Progenitor cell of endocrine pancreas (in vitro differentiated cells): ENCODE results near the gene MSMP. TPM values are rescaled to one million over a fixed set of nuclear protein-coding genes. Genes with fewer than 3 reads are reported as not detected.
A peak's percentile ranks its signal among the peaks of the same experiment; 100 is the strongest.

Experiments
- DNase-seq: peaks from one replicate; pipeline ENCODE4 v3.0.0; 2021; ENCODE audit warnings: low spot score; ENCODE audit not compliant: unreplicated experiment
- H3K27ac Mint-ChIP-seq: 2 replicates; pipeline ENCODE4 v1.8.0; 2021; ENCODE audit warnings: mild to moderate bottlenecking, moderate library complexity, mixed read lengths
- H3K27me3 Mint-ChIP-seq: 2 replicates; pipeline ENCODE4 v1.8.0; 2021; ENCODE audit warnings: mixed read lengths
- H3K36me3 Mint-ChIP-seq: 2 replicates; pipeline ENCODE4 v1.8.0; 2022; ENCODE audit warnings: mixed read lengths; ENCODE audit not compliant: insufficient read depth
- H3K4me1 Mint-ChIP-seq: 2 replicates; pipeline ENCODE4 v1.8.0; 2021; ENCODE audit warnings: low read depth, mixed read lengths
- H3K4me3 Mint-ChIP-seq: 2 replicates; pipeline ENCODE4 v1.8.0; 2021; ENCODE audit warnings: low read depth, mild to moderate bottlenecking, moderate library complexity, mixed read lengths
- H3K9me3 Mint-ChIP-seq: 2 replicates; pipeline ENCODE4 v1.8.0; 2021; ENCODE audit warnings: low read depth, mixed read lengths
- total RNA-seq: library from RNA; stranded (reverse); gene quantifications from 2 replicates; pipeline ENCODE4 v1.2.1, GENCODE V29; 2021
- TF ChIP-seq, protein P1 (sequence below): fragments of 200-600 bp; sonication (generic); IDR thresholded peaks from one replicate; pipeline ENCODE4 v1.5.0; 2021; ENCODE audit warnings: antibody characterized with exemption, mild to moderate bottlenecking; ENCODE audit not compliant: unreplicated experiment

The MSMP gene
- total RNA-seq, 1 donor from 2014 or later: not detected

DNA sequence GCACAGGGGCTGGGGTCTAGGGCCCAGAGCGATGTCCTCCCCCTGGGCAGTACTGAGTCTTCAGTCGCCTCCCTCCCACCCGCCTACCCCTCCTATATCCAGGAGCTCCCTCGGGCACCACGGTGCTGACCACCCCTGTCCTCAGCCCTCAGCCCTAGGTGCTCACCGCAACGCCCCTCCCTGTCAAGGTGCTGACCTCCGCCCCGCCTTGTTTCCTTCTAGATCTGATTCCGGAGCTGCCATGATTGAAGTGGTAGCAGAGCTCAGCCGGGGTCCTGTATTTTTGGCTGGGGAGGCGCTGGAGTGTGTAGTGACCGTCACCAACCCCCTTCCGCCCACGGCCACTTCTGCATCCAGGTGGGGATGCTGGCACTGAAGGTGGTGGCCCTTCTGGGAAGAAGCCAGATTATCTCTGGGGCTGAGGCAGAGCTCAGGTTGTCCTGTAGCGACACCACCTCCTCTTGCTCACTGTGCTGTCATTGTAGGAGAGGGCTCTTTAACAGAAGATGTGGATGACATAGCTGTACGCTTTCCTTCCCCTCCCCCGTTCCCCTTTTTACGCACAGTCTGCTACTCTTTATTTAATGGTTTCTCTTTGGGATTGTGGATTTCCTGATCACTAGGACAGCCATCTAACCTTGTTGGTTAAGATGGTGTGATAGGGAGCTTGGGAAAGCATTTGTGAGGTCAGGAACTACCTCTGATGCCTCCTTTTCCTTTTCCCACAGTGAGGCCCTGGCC lies 4.4 kb downstream of the MSMP start:
- TF ChIP-seq, protein P1, sequence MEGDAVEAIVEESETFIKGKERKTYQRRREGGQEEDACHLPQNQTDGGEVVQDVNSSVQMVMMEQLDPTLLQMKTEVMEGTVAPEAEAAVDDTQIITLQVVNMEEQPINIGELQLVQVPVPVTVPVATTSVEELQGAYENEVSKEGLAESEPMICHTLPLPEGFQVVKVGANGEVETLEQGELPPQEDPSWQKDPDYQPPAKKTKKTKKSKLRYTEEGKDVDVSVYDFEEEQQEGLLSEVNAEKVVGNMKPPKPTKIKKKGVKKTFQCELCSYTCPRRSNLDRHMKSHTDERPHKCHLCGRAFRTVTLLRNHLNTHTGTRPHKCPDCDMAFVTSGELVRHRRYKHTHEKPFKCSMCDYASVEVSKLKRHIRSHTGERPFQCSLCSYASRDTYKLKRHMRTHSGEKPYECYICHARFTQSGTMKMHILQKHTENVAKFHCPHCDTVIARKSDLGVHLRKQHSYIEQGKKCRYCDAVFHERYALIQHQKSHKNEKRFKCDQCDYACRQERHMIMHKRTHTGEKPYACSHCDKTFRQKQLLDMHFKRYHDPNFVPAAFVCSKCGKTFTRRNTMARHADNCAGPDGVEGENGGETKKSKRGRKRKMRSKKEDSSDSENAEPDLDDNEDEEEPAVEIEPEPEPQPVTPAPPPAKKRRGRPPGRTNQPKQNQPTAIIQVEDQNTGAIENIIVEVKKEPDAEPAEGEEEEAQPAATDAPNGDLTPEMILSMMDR: no peak
- peaks cover 18% of the 10 kb centered on the region for H3K36me3 Mint-ChIP-seq
- no peaks in the 10 kb centered on the region for H3K27me3 Mint-ChIP-seq
- peak overlapping the region; percentile 94 for H3K27ac Mint-ChIP-seq
- peak overlapping the region; percentile 93 for H3K4me3 Mint-ChIP-seq
- no peaks in the 10 kb centered on the region for H3K9me3 Mint-ChIP-seq
- H3K4me1 Mint-ChIP-seq: peaks cover 32% of the 10 kb centered on the region
- no peak for DNase-seq

DNA sequence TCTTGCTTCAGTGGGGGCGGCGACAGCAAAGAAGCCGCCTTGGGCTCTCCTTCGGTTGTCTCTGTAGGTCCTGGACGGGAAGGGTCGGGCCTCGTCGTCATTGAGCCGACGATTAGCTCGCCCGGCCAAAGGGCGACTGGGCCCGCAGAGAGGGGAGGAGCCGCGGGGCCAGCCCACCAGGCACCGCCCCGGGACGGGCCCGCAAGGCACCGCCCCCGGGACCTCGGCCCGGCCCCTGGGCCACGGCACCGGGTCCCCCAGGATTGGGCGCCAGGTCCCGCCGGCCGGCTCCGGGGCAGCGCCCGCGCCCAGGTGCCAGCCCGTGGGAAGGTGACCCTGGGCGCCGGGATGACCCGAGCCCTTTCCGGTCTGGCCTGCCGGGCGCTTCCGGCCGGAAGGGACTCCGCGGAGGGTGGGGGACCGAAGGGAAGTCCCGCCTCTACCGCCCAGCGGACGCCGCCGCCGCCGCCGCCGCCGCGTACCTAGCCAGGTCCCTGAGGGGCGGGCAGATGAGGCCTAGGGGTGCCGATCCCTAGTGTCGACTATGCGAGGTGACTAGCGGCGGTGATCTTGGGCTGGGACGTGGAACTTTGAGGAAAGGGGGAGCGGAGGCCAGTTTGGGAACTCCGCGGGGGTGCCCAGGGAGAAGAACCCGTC lies 5.1 kb downstream of the MSMP start, which contains the start of the genes GBA2 and RGP1:
Gene GBA2 (minus strand): TSS at position 371 of the 657 bp plus-strand sequence. CDS start 524 bp downstream, outside the sequence.
Gene RGP1 (plus strand): TSS at position 430 of the 657 bp plus-strand sequence. CDS start 469 bp downstream, outside the sequence.
- peak within 1 kb of the TSS; percentile 93 for H3K4me3 Mint-ChIP-seq

DNA sequence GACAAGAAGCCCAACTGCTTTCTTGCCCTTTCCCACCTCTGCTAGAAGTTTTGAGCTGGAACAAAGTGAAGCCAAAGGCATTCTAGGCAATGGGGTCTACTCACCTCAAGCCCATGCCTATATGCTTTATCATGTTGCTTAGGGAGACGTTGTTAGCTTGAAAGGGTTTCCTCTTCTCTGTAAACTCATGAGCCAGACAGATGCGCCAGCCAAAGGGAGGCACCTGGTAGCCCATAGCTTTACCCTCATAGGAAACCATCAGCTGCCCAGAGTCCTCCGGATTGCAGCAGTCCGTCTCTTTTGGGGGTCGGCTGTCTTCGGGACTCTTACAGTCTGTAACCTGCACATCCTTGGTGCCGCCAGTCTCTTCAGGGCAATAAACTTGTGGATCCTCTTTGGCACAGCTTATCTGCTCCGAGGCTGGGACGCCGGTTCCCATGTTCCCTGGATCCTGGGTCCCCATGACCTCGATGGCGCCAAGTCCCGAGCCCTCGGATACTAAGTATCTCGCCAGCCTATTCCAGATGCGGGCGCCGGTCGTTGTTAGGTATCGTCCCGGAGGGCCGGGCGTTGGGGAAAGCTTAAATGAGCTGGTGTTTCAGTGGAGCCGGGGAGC lies 5.7 kb downstream of the MSMP start:
- Mint-ChIP-seq H3K4me1 (peaks cover 32% of the 10 kb centered on the region), H3K4me3 (peak overlapping the region; percentile 90), H3K9me3 (no peaks in the 10 kb centered on the region), H3K36me3 (peaks cover 19% of the 10 kb centered on the region), H3K27ac (peak overlapping the region; percentile 75), H3K27me3 (no peaks in the 10 kb centered on the region)
- TF ChIP-seq, protein P1: no peak
- DNase-seq: no peak

More for the DNA sequence above, 5.1 kb downstream of the MSMP start, which contains the start of the genes GBA2 and RGP1:
- Mint-ChIP-seq H3K36me3 (peaks cover 21% of the 10 kb centered on the region), H3K9me3 (no peaks in the 10 kb centered on the region), H3K27ac (peak within 1 kb of the TSS; percentile 94), H3K4me1 (peaks cover 32% of the 10 kb centered on the region), H3K27me3 (no peaks in the 10 kb centered on the region)
- DNase-seq: peak; percentile 68
- TF ChIP-seq, protein P1: no peak

DNA sequence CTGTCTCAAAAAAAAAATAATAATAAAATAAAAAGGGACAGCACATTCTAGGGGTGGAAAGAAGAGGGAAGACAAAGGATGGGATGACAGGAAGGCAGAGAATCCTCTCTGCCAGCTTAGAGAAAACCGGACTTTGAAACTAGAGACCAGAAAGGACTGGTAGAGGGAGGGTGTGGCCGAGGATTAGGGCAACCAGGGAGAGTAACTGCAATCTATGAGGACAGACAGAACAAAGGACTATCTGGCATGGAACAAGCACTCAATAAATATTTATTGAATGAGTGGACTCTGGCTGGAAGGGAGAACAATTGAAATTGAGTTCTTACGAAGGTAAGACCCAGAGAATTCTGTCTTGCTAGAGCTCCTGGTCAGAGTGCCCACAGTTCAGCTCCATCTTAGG lies 7.5 kb downstream of the MSMP start:
- peak overlapping the region; percentile 88 for H3K27ac Mint-ChIP-seq
- H3K9me3 Mint-ChIP-seq: no peaks in the 10 kb centered on the region
- peaks cover 17% of the 10 kb centered on the region for H3K36me3 Mint-ChIP-seq
- TF ChIP-seq, protein P1: no peak
- DNase-seq: no peak
- no peaks in the 10 kb centered on the region for H3K27me3 Mint-ChIP-seq
- peak overlapping the region; percentile 90 for H3K4me3 Mint-ChIP-seq
- peaks cover 32% of the 10 kb centered on the region for H3K4me1 Mint-ChIP-seq

DNA sequence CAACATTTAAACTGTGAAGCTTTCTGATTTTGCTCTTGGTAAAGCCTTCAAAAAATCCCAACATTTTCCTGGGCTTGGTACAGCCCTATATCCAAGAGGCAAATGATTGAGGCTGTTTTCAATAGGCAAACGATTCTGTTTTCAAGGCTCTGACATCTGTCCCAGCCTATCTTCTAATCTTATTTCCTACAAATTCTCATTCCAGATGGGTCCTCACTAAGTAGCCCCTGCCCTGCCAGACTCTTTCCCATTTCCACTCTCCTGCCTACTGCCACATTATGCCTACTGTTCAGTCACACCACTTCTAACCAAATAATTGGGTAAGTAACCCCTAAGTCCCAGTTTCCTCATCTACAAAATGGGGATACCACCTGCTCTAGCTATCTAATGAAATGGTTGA lies 8.5 kb downstream of the MSMP start:
- Mint-ChIP-seq H3K27me3 (no peaks in the 10 kb centered on the region), H3K4me1 (peaks cover 32% of the 10 kb centered on the region), H3K9me3 (no peaks in the 10 kb centered on the region), H3K36me3 (peaks cover 16% of the 10 kb centered on the region), H3K4me3 (no peak overlapping the region), H3K27ac (peak overlapping the region; percentile 23)
- TF ChIP-seq, protein P1: no peak
- no peak for DNase-seq
